SK-MEL-5 (cell line): ENCODE measurements around the gene RYR3. TPM values are rescaled to one million over a fixed set of nuclear protein-coding genes. Genes with fewer than 3 reads are reported as not detected.

ENCODE experiments used
- DNase-seq: peaks from one replicate; pipeline ENCODE4 v3.0.0-alpha.2; 2016; ENCODE audit warnings: low read depth, low spot score
- in situ Hi-C: cut with HindIII; loops from 2 replicates; pipeline ENCODE4 v1.10.0; 2016; ENCODE audit warnings: low sequenced_read_pairs, high pct_unique_total_duplicates, low pct_unique_long_range_greater_than_20kb
- polyA plus RNA-seq, 2 experiments: library from polyadenylated mRNA; depleted of rRNA; stranded (reverse); fragments of >200 nt; gene quantifications; 2 replicates each; pipeline ENCODE4 v1.2.3, GENCODE V29; 2015
- total RNA-seq: library from RNA; depleted of rRNA; stranded (reverse); fragments of >200 nt; shearing (Covaris generic); gene quantifications from 2 replicates; pipeline ENCODE4 v1.2.3, GENCODE V29; 2014; rRNA removed

RYR3 gene
- total RNA-seq, result 0.08 and 0.16 TPM in 2 replicates
- 0.07 and 0.35 TPM in 2 replicates for polyA plus RNA-seq (2015; cell fraction: cytosol; rRNA removed)
- 0.16 and 0.65 TPM in 2 replicates for polyA plus RNA-seq (2015; cell fraction: nucleus; rRNA removed)

GRCh38 chr15:33310481-33311311 lies at the start of gene RYR3:
RYR3 (plus strand) TSS chr15:33310967; CDS start chr15:33311046, 79 bp downstream.
- DNase-seq, result peak; percentile 12
- in situ Hi-C loops, result no loop called here

DNA sequence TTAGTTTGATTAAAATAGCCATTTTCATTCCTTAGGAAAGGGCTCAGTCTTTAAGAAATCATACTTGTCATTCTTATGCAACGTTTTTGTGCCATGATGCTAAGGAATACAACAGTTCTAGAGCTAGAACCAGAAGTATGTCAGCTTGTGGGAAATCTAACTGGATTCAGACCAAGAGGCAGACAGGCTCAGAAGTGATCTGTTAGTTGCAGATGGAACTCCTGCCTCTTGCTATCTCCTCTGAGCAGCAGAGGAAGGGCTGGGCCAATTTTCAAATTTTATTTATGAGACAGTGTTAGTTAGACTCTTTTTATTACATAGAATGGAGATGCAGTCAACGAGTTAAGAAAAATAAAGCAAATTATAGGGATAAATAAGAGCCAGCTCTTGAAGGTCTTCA lies 48.5 kb upstream of the RYR3 start:
- DNase-seq, result no peak
- in situ Hi-C loops, result no loop called here

- in situ Hi-C loops, result no loop called here
- no peak for DNase-seq
Observed at GRCh38 chr15:33277689-33278088, 33.1 kb upstream of the RYR3 start.

GRCh38 chr15:33278816-33279612 lies 31.8 kb upstream of the RYR3 start:
- in situ Hi-C loops, result no loop called here
- peak; percentile 64 for DNase-seq

DNA sequence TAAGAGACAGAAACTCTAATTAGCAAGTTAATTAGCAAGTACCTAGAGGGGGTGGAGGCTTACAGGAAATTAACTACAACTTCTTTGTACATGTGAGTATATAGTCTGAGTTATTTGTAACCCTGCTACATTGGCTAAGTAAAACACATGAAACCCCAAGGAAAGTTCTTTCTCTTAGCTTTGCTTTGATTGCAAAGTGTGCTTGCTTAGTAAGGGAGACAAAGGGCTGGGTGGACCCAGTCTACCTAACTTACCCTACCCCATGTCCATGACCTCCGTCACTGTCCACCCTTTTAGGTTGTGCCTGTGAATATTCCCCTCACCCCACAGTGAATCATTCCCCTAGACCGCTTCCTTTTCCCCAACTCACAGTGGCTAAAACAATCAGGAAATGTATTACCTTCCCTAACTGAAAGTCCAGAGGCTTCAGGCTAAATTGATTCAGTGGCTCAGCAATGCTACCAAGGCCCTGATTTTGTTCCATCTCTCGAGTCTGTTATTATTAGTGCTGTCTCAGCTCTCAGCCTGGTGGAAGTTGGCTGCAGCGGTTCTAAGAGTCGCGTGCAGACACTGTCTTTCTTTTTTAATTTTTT lies 31.1 kb upstream of the RYR3 start:
- DNase-seq, result peak; percentile 19
- in situ Hi-C loops, result no loop called here

DNA sequence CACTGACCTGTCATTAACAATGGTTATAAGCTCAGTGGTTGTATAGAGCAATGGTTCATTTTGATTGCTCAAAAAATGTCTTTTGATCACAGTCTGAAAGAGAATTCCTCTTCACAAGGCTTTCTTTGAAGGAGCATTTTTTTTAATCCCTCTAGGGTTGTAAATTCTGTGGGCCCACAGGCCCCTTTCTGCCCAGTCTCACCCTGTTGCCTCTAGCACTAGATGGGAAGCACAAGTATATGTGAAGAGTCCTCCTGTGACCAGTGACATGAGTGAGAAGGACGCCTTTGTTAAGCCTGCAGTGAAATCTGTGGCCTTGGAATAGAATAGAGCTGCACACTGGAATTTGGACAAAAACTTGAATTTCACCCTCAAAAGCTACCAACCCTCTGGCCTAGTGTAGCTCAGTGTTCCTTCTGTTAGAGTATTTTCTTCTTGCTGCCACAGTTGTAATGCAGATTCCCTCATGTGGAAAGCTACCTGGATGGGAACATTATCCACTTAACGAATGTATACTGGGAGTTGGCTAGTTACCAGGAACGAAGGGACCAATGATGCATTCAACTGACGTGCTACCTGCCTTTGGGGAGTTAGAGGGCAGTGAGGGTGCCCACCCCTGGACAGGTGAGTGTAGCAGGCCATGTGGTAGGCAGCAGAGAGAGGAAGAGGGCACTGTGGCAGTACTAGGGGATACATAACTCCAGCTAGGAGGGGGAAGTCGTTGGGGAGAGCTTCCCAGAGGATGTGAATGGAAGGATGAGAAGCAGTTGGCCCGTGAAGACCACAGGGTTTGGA lies 28.3 kb upstream of the RYR3 start:
- DNase-seq, result peak; percentile 57
- in situ Hi-C loops, result no loop called here

DNA sequence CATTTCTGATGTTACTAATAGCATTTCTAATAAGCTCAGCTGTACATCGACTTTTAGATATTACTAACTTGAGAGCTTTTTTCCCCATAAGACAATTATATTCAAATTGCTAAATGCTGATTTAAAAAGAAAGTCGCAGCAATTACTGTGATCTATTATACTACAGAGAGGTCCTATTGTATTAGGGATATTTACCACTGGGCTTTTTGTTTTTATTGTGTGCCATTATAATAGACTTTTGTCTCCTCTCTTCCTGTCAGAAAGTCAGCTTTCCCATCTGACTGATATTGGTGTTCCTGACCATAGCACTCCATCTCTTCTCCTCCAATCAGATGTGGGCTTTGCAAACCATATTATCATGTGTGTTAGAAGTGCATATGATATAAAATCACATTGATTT lies 27.2 kb upstream of the RYR3 start:
- in situ Hi-C loops, result no loop called here
- DNase-seq, result no peak

DNA sequence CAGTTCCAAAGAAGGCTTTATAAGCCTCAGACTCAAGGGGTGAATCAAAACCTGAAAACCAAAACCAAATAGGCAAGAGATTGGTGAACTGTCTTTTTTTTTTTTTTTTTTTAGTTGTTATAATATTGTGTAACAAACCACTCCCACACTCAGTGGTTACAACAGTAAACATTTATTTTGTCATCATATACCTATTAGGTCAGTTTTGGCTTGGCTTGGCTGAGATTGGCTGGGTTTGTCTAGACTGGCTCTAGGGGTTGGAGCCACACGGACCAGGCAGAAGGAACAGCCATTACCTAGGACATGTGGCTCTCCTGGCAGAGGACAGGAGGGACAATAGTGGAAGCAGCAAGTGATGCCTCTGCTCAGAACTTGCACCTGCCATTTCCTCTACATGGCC lies 26.4 kb upstream of the RYR3 start:
- DNase-seq, result no peak
- in situ Hi-C loops, result no loop called here

GRCh38 chr15:33292717-33293307 lies 18.0 kb upstream of the RYR3 start:
- DNase-seq, result peak; percentile 85
- in situ Hi-C loops, result no loop called here

- in situ Hi-C loops, result no loop called here
- DNase-seq, result no peak
Observed at GRCh38 chr15:33293713-33294334, 16.9 kb upstream of the RYR3 start.

DNA sequence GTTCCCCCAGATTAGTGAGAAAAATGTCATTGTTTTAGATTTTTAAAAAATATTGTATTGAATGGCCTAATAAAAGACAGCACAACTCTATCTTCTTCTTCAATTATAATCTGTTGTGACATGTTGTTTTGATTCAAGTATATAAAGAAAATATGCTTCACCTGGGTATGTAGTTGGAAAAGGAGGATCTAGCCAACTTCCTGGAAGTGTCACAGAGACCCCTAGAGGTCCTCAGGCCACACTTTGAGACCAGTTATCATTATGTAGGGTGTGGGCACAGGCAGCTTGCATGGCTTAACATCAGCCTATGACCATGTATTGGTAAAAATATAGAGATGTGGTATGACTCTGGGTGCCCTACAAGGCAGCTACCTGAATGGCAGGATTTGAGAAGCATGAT lies 14.7 kb upstream of the RYR3 start:
- no peak for DNase-seq
- in situ Hi-C loops, result no loop called here

DNA sequence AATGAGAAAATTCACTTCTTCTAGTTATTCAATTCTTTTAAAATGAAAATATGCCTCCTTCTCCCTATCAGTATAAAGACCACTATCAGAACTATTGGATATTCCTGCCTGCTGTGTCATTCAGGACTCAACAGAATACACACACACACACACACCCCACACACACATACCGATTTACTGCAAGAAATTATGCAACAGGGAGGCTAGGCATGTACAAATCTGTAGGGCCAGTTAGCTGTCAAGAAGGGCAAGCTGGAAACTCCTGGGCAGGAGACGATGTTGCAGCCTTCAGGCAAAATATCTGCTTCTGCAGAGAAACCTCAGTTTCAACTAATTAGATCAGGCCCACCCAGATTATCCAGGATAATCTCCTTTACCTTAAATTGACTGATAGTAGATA lies 13.9 kb upstream of the RYR3 start:
- no peak for DNase-seq
- in situ Hi-C loops, result no loop called here

DNA sequence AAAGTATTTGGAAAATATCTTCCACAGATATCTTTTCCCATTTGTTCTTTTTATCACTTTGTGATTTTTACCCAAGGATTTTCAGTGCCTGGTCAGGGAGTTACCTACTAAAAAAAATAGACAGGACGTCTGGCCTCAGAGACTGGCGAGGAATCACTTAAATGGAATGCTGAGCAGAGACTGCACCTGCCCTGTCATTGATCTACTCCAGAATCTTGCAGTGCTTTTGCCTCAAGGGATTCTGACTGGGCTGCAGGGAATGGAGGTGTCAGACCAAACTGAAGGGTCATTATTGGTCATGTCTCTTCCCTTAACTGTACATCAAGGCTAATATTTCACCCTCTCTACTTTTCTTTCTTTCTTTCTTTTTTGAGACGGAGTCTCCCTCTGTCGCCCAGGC lies 12.1 kb upstream of the RYR3 start:
- DNase-seq, result no peak

GRCh38 chr15:33304924-33305323 lies 5.8 kb upstream of the RYR3 start:
- in situ Hi-C loops, result no loop called here
- no peak for DNase-seq

More for the DNA sequence above, 12.1 kb upstream of the RYR3 start:
- in situ Hi-C loops, result no loop called here

GRCh38 chr15:33309602-33310276 lies 1.0 kb upstream of the RYR3 start:
- in situ Hi-C loops, result no loop called here
- peak; percentile 82 for DNase-seq

DNA sequence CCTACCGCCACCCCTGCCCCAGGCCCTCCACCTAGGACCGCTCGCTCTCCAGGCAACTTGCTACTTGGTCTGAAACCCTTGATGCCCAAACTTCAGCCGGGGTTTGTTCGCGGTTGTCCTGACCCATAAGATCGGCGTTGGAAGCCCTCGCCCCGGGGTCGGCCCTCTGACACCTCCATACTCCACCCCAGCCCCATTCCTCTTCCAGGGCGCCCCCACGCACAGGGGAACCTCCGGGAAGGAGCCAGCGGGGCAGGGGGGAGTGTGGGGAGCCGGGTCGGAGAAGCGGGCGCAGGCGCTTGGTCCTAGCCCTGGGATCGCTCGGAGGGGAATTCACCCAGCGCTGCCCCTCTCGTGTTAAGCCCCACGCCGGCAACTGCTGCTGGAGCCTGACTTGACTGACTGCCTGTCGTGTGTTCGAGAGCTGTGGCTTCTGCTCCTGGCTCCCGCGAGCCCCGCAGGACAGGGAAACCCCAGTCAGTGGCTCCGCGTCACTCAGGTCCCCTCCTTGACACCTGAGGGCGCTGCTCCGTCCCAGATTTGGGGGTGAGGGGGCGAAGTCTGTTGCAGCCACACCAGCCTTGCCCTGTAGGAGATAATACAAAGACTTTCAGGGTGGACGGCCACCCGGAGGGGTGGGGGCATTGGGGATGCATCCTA lies 675 bp downstream of the RYR3 start:
- in situ Hi-C loops, result no loop called here

More for the DNA sequence above, 675 bp downstream of the RYR3 start:
- no peak for DNase-seq
